Mammary epithelial cell (primary cell): Measurements from ENCODE around the gene POFUT1.

Experiments
- EZH2 ChIP-seq: IDR thresholded peaks from 2 replicates; pipeline ENCODE4 v1.6.1; 2012; ENCODE audit warnings: low read length, inconsistent platforms, borderline replicate concordance
- TF ChIP-seq, protein P1 (sequence below), 2 donors: IDR thresholded peaks in 1 of 2; conservative IDR thresholded peaks in 1 of 2; 2 replicates each; pipeline ENCODE4 v1.5.1; 2011 to 2012; ENCODE audit warnings: inconsistent platforms in 2 of 2, low read length in 2 of 2, mild to moderate bottlenecking in 2 of 2, control low read depth in 1 of 2, low read depth in 1 of 2; ENCODE audit not compliant: insufficient read depth in 1 of 2; ENCODE audit errors: extremely low read depth in 1 of 2

DNA sequence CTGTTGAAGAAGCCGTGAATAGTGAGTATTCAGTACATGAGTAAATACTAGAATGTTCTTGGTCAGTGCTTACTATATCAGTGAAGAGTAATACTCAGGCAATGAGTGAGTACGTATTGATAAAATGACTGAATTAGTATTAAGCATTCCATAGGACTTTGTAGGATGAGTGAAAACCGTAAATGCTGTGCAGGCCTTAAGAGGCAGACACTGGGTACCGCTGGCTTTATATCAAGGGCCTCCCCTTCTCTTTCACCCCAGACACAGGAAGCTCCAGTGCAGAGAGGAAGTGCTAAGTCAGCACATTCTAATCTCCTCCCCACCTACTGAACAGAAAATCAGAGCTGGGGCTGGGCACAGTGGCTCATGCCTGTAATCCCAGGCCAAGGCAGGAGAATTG lies 24.2 kb downstream of the POFUT1 start:
- TF ChIP-seq, protein P1, sequence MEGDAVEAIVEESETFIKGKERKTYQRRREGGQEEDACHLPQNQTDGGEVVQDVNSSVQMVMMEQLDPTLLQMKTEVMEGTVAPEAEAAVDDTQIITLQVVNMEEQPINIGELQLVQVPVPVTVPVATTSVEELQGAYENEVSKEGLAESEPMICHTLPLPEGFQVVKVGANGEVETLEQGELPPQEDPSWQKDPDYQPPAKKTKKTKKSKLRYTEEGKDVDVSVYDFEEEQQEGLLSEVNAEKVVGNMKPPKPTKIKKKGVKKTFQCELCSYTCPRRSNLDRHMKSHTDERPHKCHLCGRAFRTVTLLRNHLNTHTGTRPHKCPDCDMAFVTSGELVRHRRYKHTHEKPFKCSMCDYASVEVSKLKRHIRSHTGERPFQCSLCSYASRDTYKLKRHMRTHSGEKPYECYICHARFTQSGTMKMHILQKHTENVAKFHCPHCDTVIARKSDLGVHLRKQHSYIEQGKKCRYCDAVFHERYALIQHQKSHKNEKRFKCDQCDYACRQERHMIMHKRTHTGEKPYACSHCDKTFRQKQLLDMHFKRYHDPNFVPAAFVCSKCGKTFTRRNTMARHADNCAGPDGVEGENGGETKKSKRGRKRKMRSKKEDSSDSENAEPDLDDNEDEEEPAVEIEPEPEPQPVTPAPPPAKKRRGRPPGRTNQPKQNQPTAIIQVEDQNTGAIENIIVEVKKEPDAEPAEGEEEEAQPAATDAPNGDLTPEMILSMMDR (conservative IDR thresholded peaks at IDR 0.05 in 1 of 2, IDR thresholded peaks at IDR 0.05 in 1 of 2; ENCODE audit: extremely low read depth in 1 of 2, insufficient read depth in 1 of 2, low read depth in 1 of 2, low read length in 2 of 2): no peak
- no peak for TF ChIP-seq EZH2
